Gastrocnemius medialis (tissue), 4 donors: ENCODE measurements around the gene ZNF414. TPM values are rescaled to one million over a fixed set of nuclear protein-coding genes. Genes with fewer than 3 reads are reported as not detected.

Experiments used
- ATAC-seq, 2 donors: fragments of 150-250 bp; one replicate each; pipeline ENCODE4 v1.9.1; 2016
- DNase-seq, 2 donors: peaks; one replicate each; pipeline ENCODE4 v3.0.0-alpha.2; 2019
- H3K27ac ChIP-seq, 4 donors: fragments of 200-600 bp; sonication (generic); 1 replicate in 1 of 4; 2 replicates in 3 of 4; pipeline ENCODE4 v1.5.1; 2016 to 2018; ENCODE audit warnings: mild to moderate bottlenecking in 2 of 4, moderate library complexity in 1 of 4
- H3K27me3 ChIP-seq, 3 donors: fragments of 200-600 bp; sonication (generic) in 2 of 3; 1 replicate in 1 of 3; 2 replicates in 2 of 3; pipeline versions ENCODE4 v1.5.1 to v1.6.0; 2016 to 2019; ENCODE audit warnings: mild to moderate bottlenecking in 1 of 3, moderate library complexity in 1 of 3
- H3K36me3 ChIP-seq, 2 donors: fragments of 200-600 bp; sonication (generic) in 1 of 2; one replicate each; pipeline ENCODE4 v1.5.1; 2017 to 2018
- H3K4me1 ChIP-seq, 2 donors: fragments of 200-600 bp; sonication (generic) in 1 of 2; one replicate each; pipeline ENCODE4 v1.5.1; 2016 to 2017; ENCODE audit warnings: mild to moderate bottlenecking in 2 of 2
- H3K4me3 ChIP-seq, 4 donors: fragments of 200-600 bp; sonication (generic) in 3 of 4; 1 replicate in 1 of 4; 2 replicates in 3 of 4; pipeline ENCODE4 v1.5.1; 2016 to 2019; ENCODE audit warnings: mild to moderate bottlenecking in 2 of 4
- H3K9me3 ChIP-seq, 3 donors: fragments of 200-600 bp; sonication (generic) in 2 of 3; 1 replicate in 1 of 3; 2 replicates in 2 of 3; pipeline ENCODE4 v1.5.1; 2016 to 2019
- POLR2A ChIP-seq, 2 donors: fragments of 450-650 bp; IDR thresholded peaks; one replicate each; pipeline ENCODE4 v1.6.1; 2017; ENCODE audit warnings: antibody characterized with exemption in 2 of 2, mild to moderate bottlenecking in 2 of 2, moderate library complexity in 2 of 2
- in situ Hi-C, 4 donors: fragments of 200-750 bp; cut with MboI; loops; one replicate each; pipeline versions ENCODE4 v1.15.0 to v1.8.0; 2017; ENCODE audit warnings: low sequenced_read_pairs in 4 of 4
- intact Hi-C: fragments of 100-400 bp; cut with DNase I; formaldehyde crosslinking; loops from one replicate; pipeline ENCODE4 v1.15.1; 2023; ENCODE audit warnings: low total_unique reads
- total RNA-seq, 4 donors: library from RNA; depleted of rRNA; stranded (reverse); fragments of >200 nt; gene quantifications; one replicate each; pipeline versions ENCODE4 v1.1.0 to v1.2.3, GENCODE V29; 2016
- TF ChIP-seq, protein P1 (sequence below), 5 experiments: fragments of 450-650 bp in 3 of 5; fragments of 200-600 bp in 2 of 5; sonication (generic) in 2 of 5; IDR thresholded peaks in 4 of 5; conservative IDR thresholded peaks in 1 of 5; 1 replicate in 4 of 5; 2 replicates in 1 of 5; pipeline ENCODE4 v1.5.1; 2016 to 2019; ENCODE audit warnings: antibody characterized with exemption in 5 of 5, mild to moderate bottlenecking in 3 of 5, moderate library complexity in 3 of 5

The ZNF414 gene
- total RNA-seq, 4 donors from 2014 or later: 4.7 to 13.3 (median 6.9) TPM

DNA sequence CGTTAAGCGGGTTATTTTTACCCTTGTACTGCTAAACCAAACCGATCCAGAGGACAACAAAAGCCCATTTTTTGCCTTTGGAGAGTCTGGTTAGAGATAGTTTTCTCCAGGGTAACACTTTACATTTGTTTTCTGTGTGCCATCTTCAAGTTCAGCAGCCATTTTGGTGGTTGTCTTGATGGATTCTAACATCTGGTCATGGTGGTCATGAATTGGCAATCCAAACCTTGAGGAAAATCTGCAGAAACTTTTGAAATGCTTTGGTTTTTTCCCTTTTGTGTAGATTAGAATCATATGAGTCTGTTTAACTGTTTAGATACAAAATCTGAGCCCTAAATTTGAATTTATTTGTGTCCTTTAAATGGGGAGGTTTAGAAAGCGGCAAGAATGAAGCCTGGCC lies 52.6 kb downstream of the ZNF414 start:
- no peak overlapping the region for H3K4me3 ChIP-seq
- peaks cover 0 to 30% of the 10 kb centered on the region in 2 donors for H3K36me3 ChIP-seq
- no peaks in the 10 kb centered on the region for H3K27me3 ChIP-seq
- intact Hi-C loops (no loop called here), in situ Hi-C loops (no loop called here)
- no peaks in the 10 kb centered on the region for H3K9me3 ChIP-seq
- TF ChIP-seq POLR2A (IDR thresholded peaks at IDR 0.05): no peak
- ATAC-seq (no peak), DNase-seq (no peak)
- peaks cover 71 to 78% of the 10 kb centered on the region in 2 donors for H3K4me1 ChIP-seq
- peak overlapping the region; percentile 12 to 74 (median 56) for H3K27ac ChIP-seq

DNA sequence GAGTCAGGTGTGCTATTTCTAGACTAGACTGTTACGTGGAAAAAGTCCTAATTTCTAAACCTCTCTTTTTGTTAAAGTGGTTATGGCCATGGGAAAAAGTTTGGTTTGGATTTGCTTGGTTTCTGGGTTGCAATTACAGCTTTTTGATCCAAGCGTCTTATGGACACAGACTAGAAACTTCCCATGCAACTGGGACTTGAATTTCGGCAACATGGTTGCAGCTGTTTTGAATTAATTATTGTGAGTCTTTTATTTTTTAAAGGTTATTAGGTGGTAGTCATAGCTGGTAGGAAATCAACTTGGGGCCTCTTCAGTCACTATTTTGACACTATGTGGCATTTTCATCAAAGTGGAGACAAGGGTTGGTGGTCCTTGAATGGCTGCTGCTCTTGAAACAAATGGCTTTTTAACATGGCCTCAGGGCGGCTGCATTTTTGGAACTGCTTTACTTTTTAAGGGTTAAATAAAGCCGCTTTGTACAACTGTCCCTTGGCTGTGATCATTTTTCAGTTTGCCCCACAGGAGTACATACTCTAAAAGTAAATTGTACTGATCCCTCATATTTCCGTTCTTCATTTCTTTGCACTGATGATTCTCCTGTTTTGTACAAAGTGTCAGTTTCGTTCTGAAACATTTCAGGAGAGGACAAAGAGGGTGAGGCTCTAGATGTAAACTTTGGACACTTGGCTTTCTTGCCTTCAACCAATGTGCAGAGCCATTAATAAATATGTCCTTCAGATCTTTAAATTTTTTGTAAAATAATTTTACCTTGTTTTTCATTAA lies 53.3 kb downstream of the ZNF414 start:
- Histone ChIP-seq H3K4me1 (peaks cover 78 to 84% of the 10 kb centered on the region in 2 donors), H3K9me3 (no peaks in the 10 kb centered on the region), H3K27me3 (no peaks in the 10 kb centered on the region), H3K36me3 (peaks cover 0 to 25% of the 10 kb centered on the region in 2 donors), H3K4me3 (peak overlapping the region in 1 of 4 donors; percentile 19), H3K27ac (peak overlapping the region; percentile 12 to 74 (median 56))
- intact Hi-C loops: no loop called here
- in situ Hi-C loops: no loop called here
- no peak for DNase-seq
- TF ChIP-seq, protein P1, sequence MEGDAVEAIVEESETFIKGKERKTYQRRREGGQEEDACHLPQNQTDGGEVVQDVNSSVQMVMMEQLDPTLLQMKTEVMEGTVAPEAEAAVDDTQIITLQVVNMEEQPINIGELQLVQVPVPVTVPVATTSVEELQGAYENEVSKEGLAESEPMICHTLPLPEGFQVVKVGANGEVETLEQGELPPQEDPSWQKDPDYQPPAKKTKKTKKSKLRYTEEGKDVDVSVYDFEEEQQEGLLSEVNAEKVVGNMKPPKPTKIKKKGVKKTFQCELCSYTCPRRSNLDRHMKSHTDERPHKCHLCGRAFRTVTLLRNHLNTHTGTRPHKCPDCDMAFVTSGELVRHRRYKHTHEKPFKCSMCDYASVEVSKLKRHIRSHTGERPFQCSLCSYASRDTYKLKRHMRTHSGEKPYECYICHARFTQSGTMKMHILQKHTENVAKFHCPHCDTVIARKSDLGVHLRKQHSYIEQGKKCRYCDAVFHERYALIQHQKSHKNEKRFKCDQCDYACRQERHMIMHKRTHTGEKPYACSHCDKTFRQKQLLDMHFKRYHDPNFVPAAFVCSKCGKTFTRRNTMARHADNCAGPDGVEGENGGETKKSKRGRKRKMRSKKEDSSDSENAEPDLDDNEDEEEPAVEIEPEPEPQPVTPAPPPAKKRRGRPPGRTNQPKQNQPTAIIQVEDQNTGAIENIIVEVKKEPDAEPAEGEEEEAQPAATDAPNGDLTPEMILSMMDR (IDR thresholded peaks at IDR 0.05 in 4 of 5, conservative IDR thresholded peaks at IDR 0.05 in 1 of 5): no peak
- TF ChIP-seq POLR2A (IDR thresholded peaks at IDR 0.05): no peak
- no peak for ATAC-seq

Other genes starting within 250 kb of the ZNF414 start
- gene CD320, start 205.8 kb downstream of the ZNF414 start, total RNA-seq: 10 to 100 TPM; 49.8 to 85.3 (median 66.1) TPM
- 100 to 1,000 TPM in 1 of 4 donors, 10 to 100 TPM in 3; 75.3 to 129 (median 87.7) TPM for gene NDUFA7, start 192.8 kb downstream of the ZNF414 start, total RNA-seq
- 100 to 1,000 TPM; 248 to 436 (median 313) TPM for gene RPS28, start 192.7 kb downstream of the ZNF414 start, total RNA-seq
- 10 to 100 TPM in 3 of 4 donors, 1 to 10 TPM in 1; 7.1 to 16.0 (median 13.7) TPM for gene KANK3, start 170.9 kb downstream of the ZNF414 start, total RNA-seq
- gene ANGPTL4, start 150.0 kb downstream of the ZNF414 start, total RNA-seq: 10 to 100 TPM; 19.7 to 91.8 (median 41.9) TPM
- 10 to 100 TPM; 13.4 to 42.9 (median 31.0) TPM for gene RAB11B, start 123.8 kb downstream of the ZNF414 start, total RNA-seq
- 100 to 1,000 TPM; 173 to 183 (median 176) TPM for gene MARCHF2, start 100.9 kb downstream of the ZNF414 start, total RNA-seq
- gene HNRNPM, start 69.2 kb downstream of the ZNF414 start, total RNA-seq: 10 to 100 TPM; 42.5 to 74.6 (median 57.8) TPM
- gene PRAM1, start 11.5 kb downstream of the ZNF414 start, total RNA-seq: under 1 TPM in 2 of 4 donors, not detected in 2; 0.16 to 0.27 TPM
- 1 to 10 TPM in 3 of 4 donors, under 1 TPM in 1; 0.24 to 4.0 (median 1.8) TPM for gene MYO1F, start 63.3 kb upstream of the ZNF414 start, total RNA-seq
- gene ADAMTS10, start 96.5 kb upstream of the ZNF414 start, total RNA-seq: 1 to 10 TPM; 2.2 to 7.7 (median 3.6) TPM
- gene NFILZ, start 116.5 kb upstream of the ZNF414 start, total RNA-seq: not detected
- gene ACTL9, start 184.6 kb upstream of the ZNF414 start, total RNA-seq: not detected
- gene OR2Z1, start 207.5 kb upstream of the ZNF414 start, total RNA-seq: not detected